ENCODE measurements around the gene SYT13. TPM values are rescaled to one million over a fixed set of nuclear protein-coding genes. Genes with fewer than 3 reads are reported as not detected.

SYT13 gene
- total RNA-seq, 1 experiment from 2014 or later, result 4.3 TPM

DNA sequence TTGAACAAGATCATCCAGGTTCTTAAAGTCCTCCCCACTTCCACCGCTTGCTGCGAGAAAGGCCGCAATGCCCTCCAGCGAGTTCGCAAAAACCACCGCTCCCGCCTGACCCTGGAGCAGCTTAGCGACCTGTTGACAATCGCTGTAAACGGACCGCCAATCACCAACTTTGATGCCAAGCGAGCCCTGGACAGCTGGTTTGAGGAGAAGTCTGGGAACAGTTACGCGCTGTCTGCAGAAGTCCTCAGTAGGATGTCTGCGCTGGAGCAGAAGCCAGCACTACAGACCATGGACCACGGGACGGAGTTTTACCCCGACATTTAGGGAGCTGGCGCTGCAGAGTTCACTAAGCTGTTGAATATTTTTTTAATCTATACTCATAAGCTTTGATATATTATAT is 58.3 kb downstream of the SYT13 start:
- Histone ChIP-seq H2AK5ac (ENCODE audit: insufficient read length, low read length) (no peak overlapping the region), H3K4ac (ENCODE audit: low read depth, low read length) (no peak overlapping the region), H3K4me2 (ENCODE audit: insufficient read depth, insufficient read length, low read length) (no peak overlapping the region), H2BK12ac (ENCODE audit: insufficient read length, low read depth, low read length) (no peak overlapping the region), H4K91ac (ENCODE audit: insufficient read length, low read depth, low read length) (no peak overlapping the region), H4K8ac (replicated peaks; ENCODE audit: insufficient read length, low read depth, low read length) (no peak overlapping the region), H3K18ac (ENCODE audit: insufficient read length, low read depth, low read length) (no peak overlapping the region), H3K27me3 (ENCODE audit: insufficient read depth, low read length) (no peaks in the 10 kb centered on the region), H2BK120ac (ENCODE audit: low read depth, low read length, poor library complexity, severe bottlenecking) (no peak overlapping the region), H4K5ac (ENCODE audit: insufficient read length, low read depth, low read length) (no peak overlapping the region), H2AFZ (ENCODE audit: low read length) (no peak overlapping the region), H4K20me1 (ENCODE audit: control insufficient read depth, insufficient read depth, insufficient read length) (no peaks in the 10 kb centered on the region), H3K79me1 (ENCODE audit: insufficient read depth, low read depth, low read length, poor library complexity, severe bottlenecking) (no peaks in the 10 kb centered on the region), H2BK5ac (ENCODE audit: insufficient read length, low read length) (no peak overlapping the region), H3K14ac (ENCODE audit: insufficient read depth, low read length) (no peak overlapping the region), H3K79me2 (ENCODE audit: insufficient read depth, low read length) (no peaks in the 10 kb centered on the region), H3T11ph (ENCODE audit: low read length) (no peak overlapping the region), H3K9ac (ENCODE audit: extremely low read depth, insufficient read length, low read length) (no peak overlapping the region), H3K27ac (ENCODE audit: insufficient read length, low read depth, low read length) (no peak overlapping the region), H3K23me2 (ENCODE audit: insufficient read length, low read depth, low read length, poor library complexity, severe bottlenecking) (no peaks in the 10 kb centered on the region), H3K56ac (ENCODE audit: insufficient read length, low read depth, low read length) (no peak overlapping the region), H2BK20ac (ENCODE audit: low read depth, low read length, poor library complexity, severe bottlenecking) (no peak overlapping the region), H3K23ac (ENCODE audit: insufficient read length, low read depth, low read length) (no peak overlapping the region), H3K9me3 (ENCODE audit: control insufficient read depth, low read depth, low read length) (no peaks in the 10 kb centered on the region), H3K4me1 (ENCODE audit: insufficient read depth, low read length) (no peaks in the 10 kb centered on the region), H2BK15ac (ENCODE audit: low read depth, low read length) (no peak overlapping the region)
- Mint-ChIP-seq H3K4me1 (no peaks in the 10 kb centered on the region; a peak in 1 of 4 replicates), H3K4me3 (no peak overlapping the region), H3K27ac (no peak overlapping the region), H3K36me3 (ENCODE audit: insufficient read depth in 1 of 3, low read depth in 3 of 3) (peaks cover 16 to 27% (median 21%) of the 10 kb centered on the region in 3 experiments; a peak in 6 of 7 replicates), H3K9me3 (no peaks in the 10 kb centered on the region), H3K27me3 (ENCODE audit: low read depth) (no peaks in the 10 kb centered on the region)
- TF ChIP-seq, protein P1, sequence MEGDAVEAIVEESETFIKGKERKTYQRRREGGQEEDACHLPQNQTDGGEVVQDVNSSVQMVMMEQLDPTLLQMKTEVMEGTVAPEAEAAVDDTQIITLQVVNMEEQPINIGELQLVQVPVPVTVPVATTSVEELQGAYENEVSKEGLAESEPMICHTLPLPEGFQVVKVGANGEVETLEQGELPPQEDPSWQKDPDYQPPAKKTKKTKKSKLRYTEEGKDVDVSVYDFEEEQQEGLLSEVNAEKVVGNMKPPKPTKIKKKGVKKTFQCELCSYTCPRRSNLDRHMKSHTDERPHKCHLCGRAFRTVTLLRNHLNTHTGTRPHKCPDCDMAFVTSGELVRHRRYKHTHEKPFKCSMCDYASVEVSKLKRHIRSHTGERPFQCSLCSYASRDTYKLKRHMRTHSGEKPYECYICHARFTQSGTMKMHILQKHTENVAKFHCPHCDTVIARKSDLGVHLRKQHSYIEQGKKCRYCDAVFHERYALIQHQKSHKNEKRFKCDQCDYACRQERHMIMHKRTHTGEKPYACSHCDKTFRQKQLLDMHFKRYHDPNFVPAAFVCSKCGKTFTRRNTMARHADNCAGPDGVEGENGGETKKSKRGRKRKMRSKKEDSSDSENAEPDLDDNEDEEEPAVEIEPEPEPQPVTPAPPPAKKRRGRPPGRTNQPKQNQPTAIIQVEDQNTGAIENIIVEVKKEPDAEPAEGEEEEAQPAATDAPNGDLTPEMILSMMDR (conservative IDR thresholded peaks at IDR 0.05), result no peak
- no peak for DNase-seq
- WGBS (ENCODE audit: extremely low coverage, insufficient read length, low lambda C conversion rate), result no CpG with 5 or more reads among the region's 19 CpGs
